HL-60/S4 treated with retinoic acid at 250 ng/mL for 4 days and 3 days (cell line): ENCODE data around the gene CYP3A4.
"Not testable (repeated sequence)": the region's sequence is repeated elsewhere in the genome, so short reads cannot be mapped to it uniquely, and the experiment has no call there.

ENCODE experiments used
- in situ Hi-C: fragments of 300-500 bp; cut with MboI; formaldehyde crosslinking; loops from 2 replicates; pipeline ENCODE4 v1.7.0; 2022; ENCODE audit warnings: low sequenced_read_pairs

The CYP3A4 gene

GRCh38 chr7:99793443-99793842 is 9.5 kb upstream of the CYP3A4 start:
- in situ Hi-C loops: no loop called here

- in situ Hi-C loops: no loop called here
These were observed 9.0 kb upstream of the CYP3A4 start for GRCh38 chr7:99792967-99793366.

- in situ Hi-C loops: no loop called here
These were observed 7.8 kb upstream of the CYP3A4 start for GRCh38 chr7:99791667-99792369.

DNA sequence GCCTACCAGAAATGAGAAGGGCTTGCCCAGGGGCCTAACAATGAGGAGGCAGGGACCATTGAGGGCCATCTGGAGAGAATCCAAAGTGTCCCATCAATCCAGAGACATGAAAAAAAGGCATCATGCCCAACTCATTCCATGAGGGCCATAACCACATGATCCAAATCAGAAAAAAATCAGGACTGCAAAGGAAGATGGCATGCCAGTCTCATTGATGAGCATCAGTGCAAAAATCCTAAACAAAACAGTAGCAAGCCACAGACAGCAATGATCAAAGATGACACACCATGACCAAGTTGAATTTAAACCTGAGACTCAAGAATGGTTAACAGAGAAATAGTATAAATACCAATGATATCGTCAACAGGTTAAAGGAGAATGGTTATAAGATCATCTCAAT is 7.0 kb upstream of the CYP3A4 start:
- in situ Hi-C loops: no loop called here

- in situ Hi-C loops: no loop called here
These were observed 6.4 kb upstream of the CYP3A4 start for GRCh38 chr7:99790407-99790806.

GRCh38 chr7:99789441-99790070 is 5.6 kb upstream of the CYP3A4 start:
- in situ Hi-C loops: no loop called here

DNA sequence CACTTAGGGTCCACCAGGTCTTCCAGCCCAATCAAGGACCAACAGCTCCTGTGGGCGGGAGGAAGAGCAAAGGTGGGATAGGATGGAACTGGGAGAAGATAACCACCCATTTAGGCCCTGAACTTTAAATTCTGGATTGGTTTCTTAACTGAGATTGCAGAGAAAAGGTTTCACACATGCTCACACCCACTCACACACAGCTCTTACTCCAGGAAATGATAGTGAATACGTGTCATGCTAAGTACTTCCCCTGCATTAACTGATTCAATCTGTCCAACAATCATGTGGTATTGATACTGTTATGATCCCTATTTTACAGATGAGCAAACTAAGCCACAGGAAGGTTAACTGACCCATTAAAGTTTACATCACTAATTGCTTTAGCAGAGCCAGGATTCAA is 4.6 kb upstream of the CYP3A4 start:
- in situ Hi-C loops: no loop called here

GRCh38 chr7:99786726-99787335 is 2.8 kb upstream of the CYP3A4 start:
- in situ Hi-C loops: no loop called here

- in situ Hi-C loops: not testable (repeated sequence)
These were observed 1.7 kb upstream of the CYP3A4 start for GRCh38 chr7:99785654-99786053.

GRCh38 chr7:99782012-99782953 is 1.7 kb downstream of the CYP3A4 start:
- in situ Hi-C loops: no loop called here

DNA sequence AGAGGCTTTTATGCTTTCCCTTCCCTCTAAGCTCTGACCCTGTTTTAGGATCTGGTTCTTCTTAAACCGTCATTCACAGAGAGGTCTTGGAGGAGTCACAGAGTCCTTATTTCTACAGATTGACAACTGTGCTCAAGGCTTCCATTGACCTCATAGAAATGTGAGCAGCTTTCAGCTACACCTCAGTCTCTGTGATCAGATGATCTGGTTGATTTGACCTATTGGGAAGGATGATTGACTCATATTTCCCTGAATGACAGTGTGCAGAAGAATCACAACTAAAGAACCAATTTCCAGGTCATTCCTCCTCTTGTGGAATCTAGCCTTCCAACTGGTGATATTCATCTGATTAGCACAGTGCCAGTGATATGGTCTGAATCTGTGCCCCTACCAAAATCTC is 3.4 kb downstream of the CYP3A4 start:
- in situ Hi-C loops: no loop called here

- in situ Hi-C loops: no loop called here
These were observed 4.0 kb downstream of the CYP3A4 start for GRCh38 chr7:99779949-99780348.

GRCh38 chr7:99778880-99779279 is 5.1 kb downstream of the CYP3A4 start:
- in situ Hi-C loops: no loop called here

DNA sequence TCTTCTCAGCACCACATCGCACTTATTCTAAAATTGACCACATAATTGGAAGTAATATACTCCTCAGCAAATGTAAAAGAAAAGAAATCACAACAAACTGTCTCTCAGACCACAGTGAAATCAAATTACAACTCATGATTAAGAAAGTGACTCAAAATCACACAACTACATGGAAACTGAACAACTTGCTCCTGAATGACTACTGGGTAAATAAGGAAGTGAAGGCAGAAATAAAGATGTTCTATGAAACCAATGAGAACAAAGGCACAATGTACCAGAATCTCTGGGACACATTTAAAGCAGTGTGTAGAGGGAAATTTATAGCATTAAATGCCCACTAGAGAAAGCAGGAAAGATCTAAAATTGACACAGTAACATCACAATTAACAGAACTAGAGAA is 10.6 kb downstream of the CYP3A4 start:
- in situ Hi-C loops: not testable (repeated sequence)

- in situ Hi-C loops: no loop called here
These were observed 11.4 kb downstream of the CYP3A4 start for GRCh38 chr7:99772565-99772964.

GRCh38 chr7:99769494-99769893 is 14.5 kb downstream of the CYP3A4 start:
- in situ Hi-C loops: not testable (repeated sequence)

- in situ Hi-C loops: no loop called here
These were observed 15.5 kb downstream of the CYP3A4 start for GRCh38 chr7:99768471-99768870.

DNA sequence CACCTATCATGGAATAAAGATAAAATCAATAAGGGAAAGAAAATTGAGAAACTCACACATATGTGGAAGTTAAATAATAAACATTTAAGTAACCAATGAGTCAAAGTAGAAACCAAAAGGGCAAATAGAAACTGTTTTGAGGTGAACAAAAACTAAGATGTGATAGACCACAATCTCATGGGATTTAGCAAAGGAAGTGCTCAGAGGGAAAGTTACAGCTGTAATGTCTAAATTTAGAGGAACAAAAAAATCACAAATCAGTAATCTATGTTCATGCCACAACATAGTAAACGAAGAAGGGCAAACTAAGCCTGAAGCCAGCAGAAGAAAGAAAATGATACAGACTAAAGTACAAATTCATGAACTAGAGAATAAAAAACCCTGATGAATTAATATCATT is 16.3 kb downstream of the CYP3A4 start:
- in situ Hi-C loops: no loop called here

GRCh38 chr7:99766484-99767099 is 17.4 kb downstream of the CYP3A4 start:
- in situ Hi-C loops: no loop called here

- in situ Hi-C loops: no loop called here
These were observed 19.5 kb downstream of the CYP3A4 start for GRCh38 chr7:99764478-99764877.
